Colonic mucosa (tissue), 4 donors: Measurements from ENCODE around the gene SIX4. TPM values are rescaled to one million over a fixed set of nuclear protein-coding genes. Genes with fewer than 3 reads are reported as not detected.

Experiments used
- DNase-seq: peaks from one replicate; pipeline ENCODE4 v3.0.0-alpha.2; 2020
- H3K27ac ChIP-seq: fragments of 200-600 bp; one replicate; pipeline ENCODE4 v1.8.0; 2021
- H3K27me3 ChIP-seq: fragments of 200-600 bp; one replicate; pipeline ENCODE4 v1.8.0; 2021
- H3K36me3 ChIP-seq: fragments of 200-600 bp; one replicate; pipeline ENCODE4 v1.8.0; 2021
- H3K4me1 ChIP-seq: fragments of 200-600 bp; one replicate; pipeline ENCODE4 v1.8.0; 2021; ENCODE audit warnings: mild to moderate bottlenecking
- H3K4me3 ChIP-seq: fragments of 200-600 bp; one replicate; pipeline ENCODE4 v1.8.0; 2021
- H3K9ac ChIP-seq, 2 donors: one replicate each; pipeline ENCODE4 v1.7.0; 2013; ENCODE audit warnings: control low read depth in 2 of 2, low read depth in 2 of 2, low read length in 2 of 2
- H3K9me3 ChIP-seq: fragments of 200-600 bp; one replicate; pipeline ENCODE4 v1.8.0; 2021
- intact Hi-C: fragments of 100-400 bp; cut with DNase I; formaldehyde crosslinking; loops from one replicate; pipeline ENCODE4 v1.14.1; 2022
- total RNA-seq, 2 donors: library from RNA; stranded (reverse); fragmentation: NEBNext Ultra II Directional in 1 of 2; extraction: Animal tissue kit (Norgen Biotek cat#: 25700) in 1 of 2; gene quantifications; one replicate each; pipeline ENCODE4 v1.2.1, GENCODE V29; 2021
- TF ChIP-seq, protein P1 (sequence below): fragments of 200-600 bp; IDR thresholded peaks from one replicate; pipeline ENCODE4 v1.8.0; 2022; ENCODE audit warnings: antibody characterized with exemption, mild to moderate bottlenecking
- donor health status: healthy.
- donor health status: DM: no; HTN: no; CAD: no.
- donor health status: DM: no; HTN: no; CAD: no.

The SIX4 gene
- total RNA-seq, 2 donors from 2014 or later = 0.15 to 0.27 TPM

DNA sequence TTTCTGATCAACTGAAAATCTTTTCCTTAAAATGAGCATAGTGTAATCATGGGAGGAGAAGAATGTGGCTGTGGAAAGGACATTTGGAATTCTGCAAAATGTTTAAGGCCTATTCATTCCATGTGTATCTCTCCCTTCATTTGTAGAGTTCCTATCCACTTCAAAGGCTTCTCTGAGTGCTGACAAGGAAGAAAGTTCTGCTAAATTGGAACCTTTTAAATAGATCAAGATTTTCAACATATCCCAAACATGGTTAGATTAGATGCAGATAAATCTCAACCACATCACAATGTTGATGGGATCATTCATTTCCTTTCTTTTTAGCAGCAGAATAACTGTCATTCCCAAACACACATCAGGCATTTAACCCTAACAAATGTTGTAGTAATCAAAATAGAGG lies 46.5 kb downstream of the SIX4 start:
- DNase-seq = no peak
- Histone ChIP-seq H3K9me3 (no peaks in the 10 kb centered on the region), H3K4me1 (no peaks in the 10 kb centered on the region), H3K27me3 (no peaks in the 10 kb centered on the region), H3K4me3 (no peak overlapping the region), H3K36me3 (no peaks in the 10 kb centered on the region), H3K9ac (no peak overlapping the region), H3K27ac (no peak overlapping the region)
- intact Hi-C loops = no loop called here
- TF ChIP-seq, protein P1, sequence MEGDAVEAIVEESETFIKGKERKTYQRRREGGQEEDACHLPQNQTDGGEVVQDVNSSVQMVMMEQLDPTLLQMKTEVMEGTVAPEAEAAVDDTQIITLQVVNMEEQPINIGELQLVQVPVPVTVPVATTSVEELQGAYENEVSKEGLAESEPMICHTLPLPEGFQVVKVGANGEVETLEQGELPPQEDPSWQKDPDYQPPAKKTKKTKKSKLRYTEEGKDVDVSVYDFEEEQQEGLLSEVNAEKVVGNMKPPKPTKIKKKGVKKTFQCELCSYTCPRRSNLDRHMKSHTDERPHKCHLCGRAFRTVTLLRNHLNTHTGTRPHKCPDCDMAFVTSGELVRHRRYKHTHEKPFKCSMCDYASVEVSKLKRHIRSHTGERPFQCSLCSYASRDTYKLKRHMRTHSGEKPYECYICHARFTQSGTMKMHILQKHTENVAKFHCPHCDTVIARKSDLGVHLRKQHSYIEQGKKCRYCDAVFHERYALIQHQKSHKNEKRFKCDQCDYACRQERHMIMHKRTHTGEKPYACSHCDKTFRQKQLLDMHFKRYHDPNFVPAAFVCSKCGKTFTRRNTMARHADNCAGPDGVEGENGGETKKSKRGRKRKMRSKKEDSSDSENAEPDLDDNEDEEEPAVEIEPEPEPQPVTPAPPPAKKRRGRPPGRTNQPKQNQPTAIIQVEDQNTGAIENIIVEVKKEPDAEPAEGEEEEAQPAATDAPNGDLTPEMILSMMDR = no peak

DNA sequence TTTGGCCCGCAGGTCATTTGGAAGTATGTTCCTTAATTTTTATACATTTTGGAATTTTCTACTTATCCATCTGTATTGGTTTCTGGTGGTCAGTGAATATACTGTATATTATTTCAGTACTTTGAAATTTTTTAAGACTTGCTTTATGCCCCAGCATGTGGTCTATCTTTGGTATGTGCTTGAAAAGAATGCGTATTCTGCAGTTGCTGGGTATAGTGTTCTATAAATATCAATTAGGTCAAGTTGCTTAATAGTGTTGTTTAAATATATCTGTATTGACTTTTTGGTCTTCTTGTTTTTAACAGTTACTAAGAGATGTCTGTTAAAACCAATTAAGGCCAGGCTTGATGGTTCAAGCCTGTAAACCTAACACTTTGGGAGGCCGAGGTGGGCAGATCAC lies 53.2 kb downstream of the SIX4 start:
- TF ChIP-seq, protein P1 = no peak
- Histone ChIP-seq H3K27me3 (no peaks in the 10 kb centered on the region), H3K4me3 (no peak overlapping the region), H3K9ac (no peak overlapping the region), H3K27ac (no peak overlapping the region), H3K9me3 (no peaks in the 10 kb centered on the region), H3K4me1 (no peaks in the 10 kb centered on the region), H3K36me3 (no peaks in the 10 kb centered on the region)
- intact Hi-C loops = no loop called here
- no peak for DNase-seq

DNA sequence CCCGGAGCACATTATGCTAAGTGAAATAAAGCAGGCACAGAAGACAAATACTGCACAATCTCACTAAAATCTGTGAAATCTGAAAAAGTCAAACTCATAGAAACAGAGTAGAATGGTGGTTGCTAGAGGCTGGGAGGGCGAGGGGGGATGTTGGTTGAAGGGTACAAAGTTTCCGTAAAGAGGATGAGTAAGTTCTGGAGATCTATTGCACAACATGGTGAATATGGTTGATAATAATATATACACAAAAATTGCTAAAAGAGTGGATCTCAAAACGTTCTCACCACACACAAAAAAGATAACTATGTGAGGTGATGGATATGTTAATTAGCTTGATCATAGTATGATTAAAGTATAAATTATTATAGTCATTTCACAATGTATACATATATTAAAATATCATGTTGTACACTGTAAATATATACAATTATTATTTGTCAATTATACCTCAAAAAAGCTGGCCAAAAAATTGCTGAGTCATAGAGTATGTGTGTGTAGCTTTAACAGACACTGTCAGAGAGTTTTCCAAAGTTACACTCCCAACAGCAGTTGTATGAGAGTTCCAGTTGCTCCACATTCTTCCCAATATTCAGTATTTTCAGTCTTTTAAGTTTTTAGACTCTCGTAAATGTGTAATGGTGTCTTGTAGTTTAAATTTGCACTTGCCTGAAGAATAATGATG lies 55.6 kb downstream of the SIX4 start:
- TF ChIP-seq, protein P1 = no peak
- Histone ChIP-seq H3K4me1 (no peaks in the 10 kb centered on the region), H3K9me3 (no peaks in the 10 kb centered on the region), H3K36me3 (no peaks in the 10 kb centered on the region), H3K27ac (no peak overlapping the region), H3K27me3 (no peaks in the 10 kb centered on the region), H3K9ac (no peak overlapping the region), H3K4me3 (no peak overlapping the region)
- intact Hi-C loops = no loop called here
- no peak for DNase-seq

DNA sequence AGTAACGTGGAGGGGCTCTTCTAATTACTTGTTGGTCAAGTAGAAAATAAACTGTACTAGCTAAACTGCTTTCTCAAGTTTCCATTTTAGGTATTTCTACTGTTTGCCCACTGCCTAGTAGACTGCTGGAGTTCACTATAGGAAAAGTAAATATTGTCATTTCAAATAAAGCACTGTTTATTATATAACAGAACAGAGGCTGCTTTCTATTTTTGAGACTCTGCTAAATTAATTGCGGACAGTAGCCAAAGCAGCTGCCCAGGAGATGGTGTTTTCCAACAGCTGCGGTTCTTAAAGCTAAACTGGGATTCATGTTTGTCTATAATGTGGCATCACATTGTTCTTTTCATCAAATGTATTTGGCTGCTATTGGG lies 59.0 kb downstream of the SIX4 start:
- Histone ChIP-seq H3K27ac (no peak overlapping the region), H3K4me3 (no peak overlapping the region), H3K9ac (no peak overlapping the region), H3K27me3 (peaks cover 3% of the 10 kb centered on the region), H3K9me3 (no peaks in the 10 kb centered on the region), H3K4me1 (no peaks in the 10 kb centered on the region), H3K36me3 (no peaks in the 10 kb centered on the region)
- intact Hi-C loops = no loop called here
- no peak for DNase-seq
- TF ChIP-seq, protein P1 = no peak

DNA sequence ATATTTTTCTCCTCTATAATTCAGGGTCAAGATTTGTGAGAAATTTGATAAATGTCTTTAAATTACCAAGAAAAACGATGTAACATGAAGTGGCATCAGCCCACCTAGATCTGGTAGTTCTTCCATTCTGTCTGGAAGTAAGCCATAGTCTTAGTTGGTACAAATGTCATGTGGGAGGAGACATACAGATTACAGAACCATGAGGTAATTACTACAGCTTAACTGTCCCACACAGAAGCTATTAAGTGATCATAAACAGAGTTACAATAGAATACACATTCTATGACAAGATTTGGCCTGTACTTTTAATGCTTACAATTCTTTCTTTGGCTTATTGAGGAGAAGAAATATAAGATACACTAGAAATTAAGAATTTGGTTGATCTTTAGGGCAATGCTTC lies 61.2 kb downstream of the SIX4 start:
- DNase-seq = no peak
- TF ChIP-seq, protein P1 = no peak
- H3K27ac ChIP-seq = no peak overlapping the region
- peaks cover under 1% of the 10 kb centered on the region for H3K4me1 ChIP-seq
- H3K9me3 ChIP-seq = no peaks in the 10 kb centered on the region
- H3K9ac ChIP-seq = no peak overlapping the region
- H3K27me3 ChIP-seq = peaks cover 23% of the 10 kb centered on the region
- intact Hi-C loops = no loop called here
- H3K4me3 ChIP-seq = no peak overlapping the region
- no peaks in the 10 kb centered on the region for H3K36me3 ChIP-seq
